ENCODE measurements around the gene WNK2.

DNA sequence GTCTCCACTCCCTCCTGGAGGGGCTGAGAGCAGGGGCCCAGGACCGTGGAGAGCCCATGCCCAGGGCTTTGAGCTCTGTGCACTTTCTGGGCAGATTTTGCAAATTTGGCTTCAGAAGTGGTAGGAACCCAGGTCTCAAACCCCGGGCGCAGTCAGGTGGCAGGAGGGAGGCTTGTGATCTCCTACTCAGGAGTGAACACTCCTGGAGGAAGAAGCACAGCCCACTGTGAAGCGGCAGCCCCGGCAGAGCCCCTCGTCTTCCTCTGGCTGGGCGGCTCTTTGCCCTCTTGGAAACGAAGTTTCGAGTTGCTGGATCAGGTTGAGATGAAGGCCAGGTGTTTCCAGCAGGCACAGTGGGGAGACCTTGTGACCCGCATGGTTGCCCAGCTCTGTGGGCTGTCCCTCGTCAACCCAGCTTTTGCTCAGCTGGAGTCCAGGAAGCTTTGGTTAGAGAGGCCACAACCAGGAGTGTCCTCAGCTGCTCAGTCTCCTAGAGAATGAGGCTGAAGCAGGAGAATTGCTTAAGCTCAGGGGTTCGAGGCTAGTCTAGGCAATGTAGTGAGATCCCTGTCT is 48.5 kb downstream of the WNK2 start:
- TF ChIP-seq POLR2AphosphoS5 (IDR thresholded peaks at IDR 0.05), result no peak
- TF ChIP-seq CTCF (IDR thresholded peaks at IDR 0.05), result no peak

Data from esophagus muscularis mucosa (tissue), 3 donors.